ENCODE data around the gene COL3A1. TPM values are rescaled to one million over a fixed set of nuclear protein-coding genes. Genes with fewer than 3 reads are reported as not detected.
A peak's percentile ranks its signal among the peaks of the same experiment; 100 is the strongest.

Gene COL3A1
- total and polyA plus RNA-seq, 2 experiments from 2014 or later = 0.17 to 0.31 TPM

GRCh38 chr2:189046320-189046719 is 72.1 kb downstream of the COL3A1 start:
- DNase-seq (ENCODE audit: low spot score) = no peak
- Mint-ChIP-seq H3K27me3 (ENCODE audit: insufficient read depth, low read depth, poor library complexity) (no peaks in the 10 kb centered on the region), H3K36me3 (ENCODE audit: low read depth) (0 out of 3 replicates have a peak, but pooled peaks cover 2% of the 10 kb centered on the region), H3K4me1 (peaks cover 4% of the 10 kb centered on the region; the same call in 2 of the 3 replicates), H3K4me3 (no peak overlapping the region), H3K9me3 (no peaks in the 10 kb centered on the region), H3K27ac (0 out of 2 replicates have a peak overlapping the region, but pooled peaks have one; percentile 9)
- Histone ChIP-seq H3K4me1 (ENCODE audit: insufficient read depth) (peaks cover 3% of the 10 kb centered on the region; the same call in 1 of the 2 replicates), H3K27ac (ENCODE audit: low read depth) (no peak overlapping the region), H3K79me2 (replicated peaks; ENCODE audit: insufficient read depth) (no peaks in the 10 kb centered on the region), H3K4me3 (no peak overlapping the region), H3K27me3 (ENCODE audit: insufficient read depth) (no peaks in the 10 kb centered on the region), H3K36me3 (ENCODE audit: insufficient read depth) (no peaks in the 10 kb centered on the region), H2AFZ (no peak overlapping the region), H3K9me2 (ENCODE audit: insufficient read depth) (no peaks in the 10 kb centered on the region), H4K20me1 (replicated peaks; ENCODE audit: insufficient read depth) (no peaks in the 10 kb centered on the region), H3K4me2 (no peak overlapping the region), H3F3A (replicated peaks; ENCODE audit: low read depth) (no peaks in the 10 kb centered on the region)
- ATAC-seq = no peak
- no peak for TF ChIP-seq NANOG (IDR thresholded peaks at IDR 0.05; ENCODE audit: borderline replicate concordance)
- no peak for TF ChIP-seq STAT1 (IDR thresholded peaks at IDR 0.05; ENCODE audit: unreplicated experiment)
- no peak for TF ChIP-seq ZNF462 (CRISPR knock-in tag; IDR thresholded peaks at IDR 0.05)
- TF ChIP-seq CTCF (conservative IDR thresholded peaks at IDR 0.05; ENCODE audit: low read depth in 2 of 2) = no peak
- TF ChIP-seq ZNF114 (CRISPR knock-in tag; IDR thresholded peaks at IDR 0.05) = no peak
- TF ChIP-seq ZNF331 (CRISPR knock-in tag; IDR thresholded peaks at IDR 0.05; ENCODE audit: low read depth) = no peak
- TF ChIP-seq JUNB (IDR thresholded peaks at IDR 0.05; ENCODE audit: unreplicated experiment) = no peak
- TF ChIP-seq POLR2AphosphoS5 (IDR thresholded peaks at IDR 0.05; ENCODE audit: low read depth) = no peak
- TF ChIP-seq EZH2phosphoT487 (IDR thresholded peaks at IDR 0.05; ENCODE audit: unreplicated experiment) = no peak
- TF ChIP-seq ETS1 (IDR thresholded peaks at IDR 0.05) = no peak
- no peak for TF ChIP-seq REST (IDR thresholded peaks at IDR 0.05; ENCODE audit: unreplicated experiment)
- no peak for TF ChIP-seq EZH2 (IDR thresholded peaks at IDR 0.05; ENCODE audit: low read depth, unreplicated experiment)
- TF ChIP-seq CREB1 (CRISPR knock-in tag; IDR thresholded peaks at IDR 0.05; ENCODE audit: low read depth) = no peak
